ENCODE data around the gene ATP5F1E.

ATP5F1E gene

DNA sequence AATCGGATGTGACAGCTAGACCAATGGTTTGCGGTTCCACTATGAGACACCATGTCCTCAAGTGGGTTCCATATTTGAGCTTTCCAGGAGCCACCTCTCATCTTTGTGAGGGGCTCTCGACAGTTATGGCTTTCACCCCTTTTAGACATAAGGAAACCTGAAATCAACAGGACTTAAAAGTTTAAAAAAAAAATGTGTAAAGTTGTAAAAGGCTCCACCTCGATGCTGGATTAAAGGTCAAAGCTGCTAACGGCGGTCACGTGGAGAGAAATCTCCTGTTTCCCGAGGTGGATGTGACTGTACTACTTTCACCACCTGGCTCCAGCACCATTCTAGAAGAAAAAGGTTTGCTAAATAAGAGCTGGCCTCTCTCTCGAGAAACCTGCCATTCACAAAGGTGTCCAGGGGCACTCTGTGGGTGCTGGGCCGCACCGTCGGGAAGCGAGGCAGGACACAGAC is 542 bp downstream of the ATP5F1E start:
- peak overlapping the region; percentile 61 for H3K4me3 ChIP-seq (ENCODE audit: low read depth, low read length)
- TF ChIP-seq, protein P1, sequence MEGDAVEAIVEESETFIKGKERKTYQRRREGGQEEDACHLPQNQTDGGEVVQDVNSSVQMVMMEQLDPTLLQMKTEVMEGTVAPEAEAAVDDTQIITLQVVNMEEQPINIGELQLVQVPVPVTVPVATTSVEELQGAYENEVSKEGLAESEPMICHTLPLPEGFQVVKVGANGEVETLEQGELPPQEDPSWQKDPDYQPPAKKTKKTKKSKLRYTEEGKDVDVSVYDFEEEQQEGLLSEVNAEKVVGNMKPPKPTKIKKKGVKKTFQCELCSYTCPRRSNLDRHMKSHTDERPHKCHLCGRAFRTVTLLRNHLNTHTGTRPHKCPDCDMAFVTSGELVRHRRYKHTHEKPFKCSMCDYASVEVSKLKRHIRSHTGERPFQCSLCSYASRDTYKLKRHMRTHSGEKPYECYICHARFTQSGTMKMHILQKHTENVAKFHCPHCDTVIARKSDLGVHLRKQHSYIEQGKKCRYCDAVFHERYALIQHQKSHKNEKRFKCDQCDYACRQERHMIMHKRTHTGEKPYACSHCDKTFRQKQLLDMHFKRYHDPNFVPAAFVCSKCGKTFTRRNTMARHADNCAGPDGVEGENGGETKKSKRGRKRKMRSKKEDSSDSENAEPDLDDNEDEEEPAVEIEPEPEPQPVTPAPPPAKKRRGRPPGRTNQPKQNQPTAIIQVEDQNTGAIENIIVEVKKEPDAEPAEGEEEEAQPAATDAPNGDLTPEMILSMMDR (IDR thresholded peaks at IDR 0.05; ENCODE audit: low read depth, low read length), result no peak
- DNase-seq (ENCODE audit: low read depth, low spot score), result no peak
- in situ Hi-C loops (cut with HindIII; ENCODE audit: low sequenced_read_pairs), result no loop called here

DNA sequence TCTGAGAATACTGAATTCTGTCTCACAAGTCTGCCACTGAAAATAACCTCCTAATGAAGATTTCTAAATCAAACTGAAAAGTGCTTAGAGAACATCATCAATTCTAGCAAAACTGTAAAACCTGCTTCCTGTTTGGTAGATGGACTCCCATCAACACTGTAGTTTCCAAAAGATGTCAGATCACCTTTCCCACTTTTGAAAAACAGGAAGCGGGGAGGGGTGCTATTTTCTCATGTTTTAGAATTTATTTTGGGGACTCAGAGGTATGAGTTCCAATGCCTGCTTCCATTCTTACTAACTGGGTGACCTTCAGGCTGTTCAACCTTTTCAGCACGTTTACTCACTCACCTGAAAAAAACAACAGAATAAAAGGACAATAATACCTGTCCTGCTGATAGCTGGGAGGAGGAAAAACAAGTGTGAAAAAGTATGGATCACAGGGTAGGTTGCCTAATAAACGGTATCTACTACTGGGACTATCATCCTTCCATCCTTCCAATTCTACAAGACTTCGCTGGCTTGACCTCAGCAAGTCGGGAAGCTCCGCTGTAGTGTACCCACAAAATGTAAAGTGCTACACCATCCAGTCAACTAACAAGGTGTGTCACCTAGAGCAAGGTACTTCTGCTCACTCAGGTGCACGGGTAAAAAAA is 1.1 kb downstream of the ATP5F1E start:
- in situ Hi-C loops (cut with HindIII; ENCODE audit: low sequenced_read_pairs), result no loop called here
- peak overlapping the region; percentile 61 for H3K4me3 ChIP-seq (ENCODE audit: low read depth, low read length)
- TF ChIP-seq, protein P1 (IDR thresholded peaks at IDR 0.05; ENCODE audit: low read depth, low read length), result no peak
- no peak for DNase-seq (ENCODE audit: low read depth, low spot score)

DNA sequence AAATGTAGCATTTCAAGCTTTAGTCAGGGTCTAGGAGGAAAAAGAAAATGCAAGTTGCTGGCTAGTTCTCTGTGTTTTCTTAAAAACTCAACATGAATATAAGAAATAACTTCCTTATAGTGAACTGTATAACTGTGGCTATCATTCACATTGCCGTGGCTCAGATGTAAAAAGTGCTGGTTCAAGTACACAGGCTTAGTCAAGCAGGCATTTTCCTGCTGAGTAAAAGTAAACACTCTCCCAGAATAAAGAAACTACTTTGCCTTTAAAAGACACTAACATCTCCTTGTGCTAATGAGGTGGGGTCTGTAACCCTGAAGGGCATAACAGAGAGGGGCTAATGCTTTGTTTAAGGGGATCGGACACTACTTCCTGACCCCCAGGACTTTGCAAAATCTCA is 3.3 kb downstream of the ATP5F1E start:
- in situ Hi-C loops (cut with HindIII; ENCODE audit: low sequenced_read_pairs), result no loop called here
- DNase-seq (ENCODE audit: low read depth, low spot score), result peak; percentile 29
- TF ChIP-seq, protein P1 (IDR thresholded peaks at IDR 0.05; ENCODE audit: low read depth, low read length), result no peak
- peak overlapping the region; percentile 40 for H3K4me3 ChIP-seq (ENCODE audit: low read depth, low read length)

DNA sequence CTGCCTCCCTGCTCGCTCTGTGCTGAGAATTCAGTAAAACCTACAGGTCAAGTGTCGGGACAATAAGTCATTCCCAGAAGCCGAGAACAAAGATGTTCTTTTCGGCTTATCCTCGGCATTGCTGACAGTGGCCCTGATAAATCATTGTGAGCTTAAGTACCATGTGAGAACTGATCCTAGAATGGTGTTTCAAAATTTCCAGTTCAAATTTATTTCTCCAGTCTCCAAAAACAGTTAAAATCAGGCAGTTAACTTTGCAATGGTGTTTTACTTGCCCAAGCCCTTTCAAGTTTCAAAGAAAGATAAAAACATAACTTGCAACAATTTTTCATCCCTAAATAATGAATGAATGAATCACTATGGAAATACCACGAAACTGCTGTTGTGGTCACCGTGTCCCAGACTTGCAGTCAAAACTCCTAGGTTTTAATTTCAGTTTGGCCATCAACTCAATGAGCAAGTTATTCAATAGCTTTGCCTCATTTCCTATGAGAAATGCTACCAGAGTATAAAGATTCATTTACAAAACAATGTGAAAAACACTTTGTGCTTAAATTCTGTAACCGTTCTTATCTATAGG is 4.3 kb downstream of the ATP5F1E start:
- TF ChIP-seq, protein P1 (IDR thresholded peaks at IDR 0.05; ENCODE audit: low read depth, low read length), result no peak
- DNase-seq (ENCODE audit: low read depth, low spot score), result peak; percentile 85
- in situ Hi-C loops (cut with HindIII; ENCODE audit: low sequenced_read_pairs), result no loop called here
- H3K4me3 ChIP-seq (ENCODE audit: low read depth, low read length), result peak overlapping the region; percentile 19

DNA sequence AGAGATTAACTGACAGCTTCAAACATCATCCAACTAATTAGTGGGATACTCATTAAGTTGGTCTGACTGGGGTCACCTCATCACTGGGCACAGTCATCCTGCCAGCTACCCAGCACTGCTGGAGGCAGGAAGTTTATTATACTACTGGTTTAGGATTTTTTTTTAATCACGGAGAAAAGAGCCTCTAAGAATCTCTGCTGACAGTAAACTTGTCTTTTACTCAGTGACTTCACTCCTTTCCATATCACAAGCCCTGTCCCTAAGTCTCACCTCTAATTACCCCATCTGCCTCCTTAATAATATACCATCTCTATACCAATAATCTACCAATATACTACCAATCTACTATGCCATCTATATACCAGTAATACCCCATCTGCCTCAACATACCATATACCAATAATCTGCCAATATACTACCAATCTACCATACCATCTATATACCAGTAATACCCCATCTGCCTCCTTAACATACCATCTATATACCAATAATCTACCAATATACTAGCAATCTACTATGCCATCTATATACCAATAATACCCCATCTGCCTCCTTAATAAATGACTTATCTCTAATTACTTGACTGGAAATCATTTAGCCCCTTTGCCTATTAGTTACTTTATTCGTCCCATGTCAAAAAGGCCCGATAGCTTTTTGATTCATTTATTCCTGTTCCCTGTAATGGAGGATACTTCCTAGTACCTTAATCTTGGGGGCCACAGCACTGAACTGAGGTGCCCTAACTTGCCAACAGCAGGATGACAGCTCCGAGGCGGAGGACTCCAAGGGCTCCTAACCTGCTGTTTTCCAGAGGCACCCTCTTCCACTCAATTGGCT is 5.0 kb downstream of the ATP5F1E start:
- H3K4me3 ChIP-seq (ENCODE audit: low read depth, low read length), result peak overlapping the region; percentile 19
- TF ChIP-seq, protein P1 (IDR thresholded peaks at IDR 0.05; ENCODE audit: low read depth, low read length), result no peak
- in situ Hi-C loops (cut with HindIII; ENCODE audit: low sequenced_read_pairs), result no loop called here
- DNase-seq (ENCODE audit: low read depth, low spot score), result no peak

DNA sequence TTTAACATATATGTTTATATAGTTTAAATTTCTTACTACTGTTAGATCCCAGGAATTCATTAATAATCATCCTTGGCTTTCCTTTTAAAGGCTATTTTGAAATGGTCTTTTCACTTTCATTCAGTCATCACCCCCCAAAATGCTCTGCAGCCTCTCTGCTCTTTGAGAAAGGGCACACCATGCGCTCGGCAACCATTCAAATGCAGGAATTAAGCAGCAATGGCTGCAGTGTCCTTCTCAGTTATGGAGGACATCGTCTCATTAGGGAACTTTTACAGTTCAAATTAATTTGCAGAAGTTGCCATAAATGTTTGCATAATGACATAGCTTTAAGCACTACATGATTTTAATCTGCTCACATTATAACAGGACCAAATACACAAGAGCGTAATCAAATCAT is 6.6 kb downstream of the ATP5F1E start:
- H3K4me3 ChIP-seq (ENCODE audit: low read depth, low read length), result no peak overlapping the region
- TF ChIP-seq, protein P1 (IDR thresholded peaks at IDR 0.05; ENCODE audit: low read depth, low read length), result no peak
- DNase-seq (ENCODE audit: low read depth, low spot score), result no peak
- in situ Hi-C loops (cut with HindIII; ENCODE audit: low sequenced_read_pairs), result no loop called here
